GM23338 (cell line): ENCODE results near the gene GCH1. TPM values are rescaled to one million over a fixed set of nuclear protein-coding genes. Genes with fewer than 3 reads are reported as not detected.

Experiments
- ATAC-seq: fragments of 200-7000 bp; cut with Tn5 transposase; 3 replicates; pipeline ENCODE4 v1.9.1; 2020
- DNase-seq: peaks from one replicate; pipeline ENCODE4 v3.0.0-alpha.2; 2015; ENCODE audit warnings: low spot score
- H2AFZ ChIP-seq: fragments of 200-600 bp; sonication (generic); 2 replicates; pipeline ENCODE4 v1.8.0; 2016; ENCODE audit warnings: antibody characterized with exemption, mild to moderate bottlenecking, moderate library complexity
- H3F3A ChIP-seq: fragments of 200-600 bp; sonication (generic); replicated peaks from 2 replicates; pipeline ENCODE4 v1.8.0; 2017; ENCODE audit warnings: antibody characterized with exemption, mixed run types, low read depth
- H3K27ac ChIP-seq: fragments of 200-600 bp; sonication (generic); 2 replicates; pipeline ENCODE4 v1.6.1; 2016; ENCODE audit warnings: low read depth
- H3K27me3 ChIP-seq: fragments of 200-600 bp; sonication (generic); 2 replicates; pipeline ENCODE4 v1.8.0; 2016; ENCODE audit warnings: mild to moderate bottlenecking, mixed run types, moderate library complexity; ENCODE audit not compliant: insufficient read depth
- H3K36me3 ChIP-seq: fragments of 200-600 bp; sonication (generic); 2 replicates; pipeline ENCODE4 v1.8.0; 2016; ENCODE audit warnings: mild to moderate bottlenecking; ENCODE audit not compliant: insufficient read depth
- H3K4me1 ChIP-seq: fragments of 200-600 bp; sonication (generic); 2 replicates; pipeline ENCODE4 v1.8.0; 2016; ENCODE audit warnings: mild to moderate bottlenecking, moderate library complexity; ENCODE audit not compliant: insufficient read depth
- H3K4me2 ChIP-seq: fragments of 200-600 bp; sonication (generic); 2 replicates; pipeline ENCODE4 v1.7.1; 2017; ENCODE audit warnings: mixed run types
- H3K4me3 ChIP-seq: fragments of 200-600 bp; sonication (generic); 2 replicates; pipeline ENCODE4 v1.6.1; 2016; ENCODE audit warnings: mixed run types
- H3K79me2 ChIP-seq: fragments of 200-600 bp; sonication (generic); replicated peaks from 2 replicates; pipeline ENCODE4 v1.8.0; 2017; ENCODE audit warnings: mild to moderate bottlenecking; ENCODE audit not compliant: insufficient read depth
- H3K9me2 ChIP-seq: fragments of 200-600 bp; sonication (generic); 2 replicates; pipeline ENCODE4 v1.8.0; 2017; ENCODE audit not compliant: insufficient read depth
- H4K20me1 ChIP-seq: fragments of 200-600 bp; sonication (generic); replicated peaks from 2 replicates; pipeline ENCODE4 v1.8.0; 2017; ENCODE audit warnings: mild to moderate bottlenecking; ENCODE audit not compliant: insufficient read depth
- H3K27ac Mint-ChIP-seq: 2 replicates; pipeline ENCODE4 v1.8.0; 2020; ENCODE audit warnings: inconsistent platforms, mild to moderate bottlenecking, moderate library complexity, mixed read lengths
- H3K27me3 Mint-ChIP-seq: 3 replicates; pipeline ENCODE4 v1.8.0; 2022; ENCODE audit warnings: low read depth, mild to moderate bottlenecking, moderate library complexity, mixed read lengths, inconsistent platforms; ENCODE audit not compliant: insufficient read depth, poor library complexity
- H3K36me3 Mint-ChIP-seq: 3 replicates; pipeline ENCODE4 v1.8.0; 2021; ENCODE audit warnings: low read depth, mild to moderate bottlenecking, inconsistent platforms, moderate library complexity, mixed read lengths
- H3K4me1 Mint-ChIP-seq: 3 replicates; pipeline ENCODE4 v1.8.0; 2020; ENCODE audit warnings: mild to moderate bottlenecking, inconsistent platforms, mixed read lengths
- H3K4me3 Mint-ChIP-seq: 3 replicates; pipeline ENCODE4 v1.8.0; 2021; ENCODE audit warnings: moderate library complexity, mild to moderate bottlenecking, inconsistent platforms, mixed read lengths
- H3K9me3 Mint-ChIP-seq: 3 replicates; pipeline ENCODE4 v1.8.0; 2020; ENCODE audit warnings: moderate library complexity, mild to moderate bottlenecking, inconsistent platforms, mixed read lengths
- CREB1 ChIP-seq: fragments of 250-450 bp; sonication (Bioruptor Pico); IDR thresholded peaks from 2 replicates; pipeline ENCODE4 v1.5.0; 2020; ENCODE audit warnings: low read depth, mild to moderate bottlenecking, moderate library complexity
- EZH2 ChIP-seq: fragments of 200-600 bp; sonication (generic); IDR thresholded peaks from one replicate; pipeline ENCODE4 v1.8.0; 2017; ENCODE audit warnings: antibody characterized with exemption, mild to moderate bottlenecking, low read depth; ENCODE audit not compliant: unreplicated experiment
- EZH2phosphoT487 ChIP-seq: fragments of 200-600 bp; sonication (generic); IDR thresholded peaks from one replicate; pipeline ENCODE4 v1.8.1; 2018; ENCODE audit warnings: antibody characterized with exemption; ENCODE audit not compliant: unreplicated experiment
- JUNB ChIP-seq: IDR thresholded peaks from one replicate; pipeline ENCODE4 v1.6.1; 2016; ENCODE audit warnings: antibody characterized with exemption; ENCODE audit not compliant: unreplicated experiment
- NANOG ChIP-seq: IDR thresholded peaks from 2 replicates; pipeline ENCODE4 v1.6.1; 2016; ENCODE audit warnings: antibody characterized with exemption, borderline replicate concordance
- POLR2AphosphoS5 ChIP-seq: IDR thresholded peaks from 2 replicates; pipeline ENCODE4 v1.6.1; 2016; ENCODE audit warnings: antibody characterized with exemption, low read depth
- STAT1 ChIP-seq: IDR thresholded peaks from one replicate; pipeline ENCODE4 v1.6.1; 2016; ENCODE audit warnings: antibody characterized with exemption; ENCODE audit not compliant: unreplicated experiment
- ZNF114 ChIP-seq: fragments of 250-450 bp; sonication (Bioruptor Pico); IDR thresholded peaks from 2 replicates; pipeline ENCODE4 v1.5.0; 2020; ENCODE audit warnings: mild to moderate bottlenecking, moderate library complexity
- ZNF331 ChIP-seq: fragments of 250-450 bp; sonication (Bioruptor Pico); IDR thresholded peaks from 2 replicates; pipeline ENCODE4 v1.5.0; 2020; ENCODE audit warnings: low read depth, mild to moderate bottlenecking, moderate library complexity
- polyA plus RNA-seq: library from polyadenylated mRNA; unstranded; fragments of >200 nt; fragmentation: Nextera tagmentation; extraction: Ambion mirVana; gene quantifications from 2 replicates; pipeline ENCODE4 v1.2.1, GENCODE V29; 2016
- total RNA-seq: library from RNA; depleted of rRNA; stranded (reverse); fragments of >200 nt; shearing (Covaris generic); gene quantifications from 2 replicates; pipeline ENCODE4 v1.2.3, GENCODE V29; 2014
- TF ChIP-seq, protein P1 (sequence below): IDR thresholded peaks from one replicate; pipeline ENCODE4 v1.6.1; 2018; ENCODE audit warnings: antibody characterized with exemption; ENCODE audit not compliant: unreplicated experiment
- TF ChIP-seq, protein P2 (sequence below): fragments of 250-450 bp; sonication (Bioruptor Pico); IDR thresholded peaks from 2 replicates; pipeline ENCODE4 v1.5.0; 2020; ENCODE audit warnings: mild to moderate bottlenecking, moderate library complexity
- TF ChIP-seq, protein P3 (sequence below): IDR thresholded peaks from 2 replicates; pipeline ENCODE4 v1.6.1; 2016; ENCODE audit warnings: antibody characterized with exemption
- TF ChIP-seq, protein P4 (sequence below), 2 experiments: fragments of 200-600 bp in 1 of 2; sonication (generic) in 1 of 2; conservative IDR thresholded peaks; 2 replicates each; pipeline versions ENCODE4 v1.5.1 to v1.6.1; 2016 to 2017; ENCODE audit warnings: antibody characterized with exemption in 2 of 2, low read depth in 2 of 2, mild to moderate bottlenecking in 2 of 2, moderate library complexity in 1 of 2

GCH1 gene
- total and polyA plus RNA-seq, 2 experiments from 2014 or later, result 8.7 to 15.0 TPM

DNA sequence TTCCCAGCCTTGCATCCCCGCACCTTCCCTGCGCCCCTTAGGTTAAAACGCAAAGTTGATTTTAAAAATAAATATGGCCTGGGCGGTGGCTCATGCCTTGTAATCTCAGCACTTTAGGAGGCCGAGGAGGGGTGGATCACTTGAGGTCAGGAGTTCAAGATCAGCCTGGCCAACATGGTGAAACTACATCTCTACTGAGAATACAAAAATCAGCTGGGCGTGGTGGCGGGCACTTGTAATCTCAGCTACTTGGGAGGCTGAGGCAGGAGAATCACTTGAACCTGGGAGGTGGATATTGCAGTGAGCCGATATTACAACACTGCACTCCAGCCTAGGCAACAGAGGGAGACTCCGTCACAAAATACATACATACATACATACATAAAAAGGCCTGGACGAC is 96.0 kb downstream of the GCH1 start:
- Histone ChIP-seq H3K4me1 (peaks cover 18% of the 10 kb centered on the region), H3F3A (0 out of 2 replicates have a peak, but pooled peaks cover 4% of the 10 kb centered on the region), H4K20me1 (no peaks in the 10 kb centered on the region), H3K27me3 (no peaks in the 10 kb centered on the region), H2AFZ (no peak overlapping the region), H3K4me2 (no peak overlapping the region; the same call in 1 of the 2 replicates), H3K36me3 (no peaks in the 10 kb centered on the region; the same call in 1 of the 2 replicates), H3K9me2 (no peaks in the 10 kb centered on the region), H3K79me2 (no peaks in the 10 kb centered on the region), H3K4me3 (no peak overlapping the region), H3K27ac (no peak overlapping the region)
- TF ChIP-seq ZNF114, result no peak
- TF ChIP-seq, protein P1, sequence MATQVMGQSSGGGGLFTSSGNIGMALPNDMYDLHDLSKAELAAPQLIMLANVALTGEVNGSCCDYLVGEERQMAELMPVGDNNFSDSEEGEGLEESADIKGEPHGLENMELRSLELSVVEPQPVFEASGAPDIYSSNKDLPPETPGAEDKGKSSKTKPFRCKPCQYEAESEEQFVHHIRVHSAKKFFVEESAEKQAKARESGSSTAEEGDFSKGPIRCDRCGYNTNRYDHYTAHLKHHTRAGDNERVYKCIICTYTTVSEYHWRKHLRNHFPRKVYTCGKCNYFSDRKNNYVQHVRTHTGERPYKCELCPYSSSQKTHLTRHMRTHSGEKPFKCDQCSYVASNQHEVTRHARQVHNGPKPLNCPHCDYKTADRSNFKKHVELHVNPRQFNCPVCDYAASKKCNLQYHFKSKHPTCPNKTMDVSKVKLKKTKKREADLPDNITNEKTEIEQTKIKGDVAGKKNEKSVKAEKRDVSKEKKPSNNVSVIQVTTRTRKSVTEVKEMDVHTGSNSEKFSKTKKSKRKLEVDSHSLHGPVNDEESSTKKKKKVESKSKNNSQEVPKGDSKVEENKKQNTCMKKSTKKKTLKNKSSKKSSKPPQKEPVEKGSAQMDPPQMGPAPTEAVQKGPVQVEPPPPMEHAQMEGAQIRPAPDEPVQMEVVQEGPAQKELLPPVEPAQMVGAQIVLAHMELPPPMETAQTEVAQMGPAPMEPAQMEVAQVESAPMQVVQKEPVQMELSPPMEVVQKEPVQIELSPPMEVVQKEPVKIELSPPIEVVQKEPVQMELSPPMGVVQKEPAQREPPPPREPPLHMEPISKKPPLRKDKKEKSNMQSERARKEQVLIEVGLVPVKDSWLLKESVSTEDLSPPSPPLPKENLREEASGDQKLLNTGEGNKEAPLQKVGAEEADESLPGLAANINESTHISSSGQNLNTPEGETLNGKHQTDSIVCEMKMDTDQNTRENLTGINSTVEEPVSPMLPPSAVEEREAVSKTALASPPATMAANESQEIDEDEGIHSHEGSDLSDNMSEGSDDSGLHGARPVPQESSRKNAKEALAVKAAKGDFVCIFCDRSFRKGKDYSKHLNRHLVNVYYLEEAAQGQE, result no peak
- TF ChIP-seq, protein P2, sequence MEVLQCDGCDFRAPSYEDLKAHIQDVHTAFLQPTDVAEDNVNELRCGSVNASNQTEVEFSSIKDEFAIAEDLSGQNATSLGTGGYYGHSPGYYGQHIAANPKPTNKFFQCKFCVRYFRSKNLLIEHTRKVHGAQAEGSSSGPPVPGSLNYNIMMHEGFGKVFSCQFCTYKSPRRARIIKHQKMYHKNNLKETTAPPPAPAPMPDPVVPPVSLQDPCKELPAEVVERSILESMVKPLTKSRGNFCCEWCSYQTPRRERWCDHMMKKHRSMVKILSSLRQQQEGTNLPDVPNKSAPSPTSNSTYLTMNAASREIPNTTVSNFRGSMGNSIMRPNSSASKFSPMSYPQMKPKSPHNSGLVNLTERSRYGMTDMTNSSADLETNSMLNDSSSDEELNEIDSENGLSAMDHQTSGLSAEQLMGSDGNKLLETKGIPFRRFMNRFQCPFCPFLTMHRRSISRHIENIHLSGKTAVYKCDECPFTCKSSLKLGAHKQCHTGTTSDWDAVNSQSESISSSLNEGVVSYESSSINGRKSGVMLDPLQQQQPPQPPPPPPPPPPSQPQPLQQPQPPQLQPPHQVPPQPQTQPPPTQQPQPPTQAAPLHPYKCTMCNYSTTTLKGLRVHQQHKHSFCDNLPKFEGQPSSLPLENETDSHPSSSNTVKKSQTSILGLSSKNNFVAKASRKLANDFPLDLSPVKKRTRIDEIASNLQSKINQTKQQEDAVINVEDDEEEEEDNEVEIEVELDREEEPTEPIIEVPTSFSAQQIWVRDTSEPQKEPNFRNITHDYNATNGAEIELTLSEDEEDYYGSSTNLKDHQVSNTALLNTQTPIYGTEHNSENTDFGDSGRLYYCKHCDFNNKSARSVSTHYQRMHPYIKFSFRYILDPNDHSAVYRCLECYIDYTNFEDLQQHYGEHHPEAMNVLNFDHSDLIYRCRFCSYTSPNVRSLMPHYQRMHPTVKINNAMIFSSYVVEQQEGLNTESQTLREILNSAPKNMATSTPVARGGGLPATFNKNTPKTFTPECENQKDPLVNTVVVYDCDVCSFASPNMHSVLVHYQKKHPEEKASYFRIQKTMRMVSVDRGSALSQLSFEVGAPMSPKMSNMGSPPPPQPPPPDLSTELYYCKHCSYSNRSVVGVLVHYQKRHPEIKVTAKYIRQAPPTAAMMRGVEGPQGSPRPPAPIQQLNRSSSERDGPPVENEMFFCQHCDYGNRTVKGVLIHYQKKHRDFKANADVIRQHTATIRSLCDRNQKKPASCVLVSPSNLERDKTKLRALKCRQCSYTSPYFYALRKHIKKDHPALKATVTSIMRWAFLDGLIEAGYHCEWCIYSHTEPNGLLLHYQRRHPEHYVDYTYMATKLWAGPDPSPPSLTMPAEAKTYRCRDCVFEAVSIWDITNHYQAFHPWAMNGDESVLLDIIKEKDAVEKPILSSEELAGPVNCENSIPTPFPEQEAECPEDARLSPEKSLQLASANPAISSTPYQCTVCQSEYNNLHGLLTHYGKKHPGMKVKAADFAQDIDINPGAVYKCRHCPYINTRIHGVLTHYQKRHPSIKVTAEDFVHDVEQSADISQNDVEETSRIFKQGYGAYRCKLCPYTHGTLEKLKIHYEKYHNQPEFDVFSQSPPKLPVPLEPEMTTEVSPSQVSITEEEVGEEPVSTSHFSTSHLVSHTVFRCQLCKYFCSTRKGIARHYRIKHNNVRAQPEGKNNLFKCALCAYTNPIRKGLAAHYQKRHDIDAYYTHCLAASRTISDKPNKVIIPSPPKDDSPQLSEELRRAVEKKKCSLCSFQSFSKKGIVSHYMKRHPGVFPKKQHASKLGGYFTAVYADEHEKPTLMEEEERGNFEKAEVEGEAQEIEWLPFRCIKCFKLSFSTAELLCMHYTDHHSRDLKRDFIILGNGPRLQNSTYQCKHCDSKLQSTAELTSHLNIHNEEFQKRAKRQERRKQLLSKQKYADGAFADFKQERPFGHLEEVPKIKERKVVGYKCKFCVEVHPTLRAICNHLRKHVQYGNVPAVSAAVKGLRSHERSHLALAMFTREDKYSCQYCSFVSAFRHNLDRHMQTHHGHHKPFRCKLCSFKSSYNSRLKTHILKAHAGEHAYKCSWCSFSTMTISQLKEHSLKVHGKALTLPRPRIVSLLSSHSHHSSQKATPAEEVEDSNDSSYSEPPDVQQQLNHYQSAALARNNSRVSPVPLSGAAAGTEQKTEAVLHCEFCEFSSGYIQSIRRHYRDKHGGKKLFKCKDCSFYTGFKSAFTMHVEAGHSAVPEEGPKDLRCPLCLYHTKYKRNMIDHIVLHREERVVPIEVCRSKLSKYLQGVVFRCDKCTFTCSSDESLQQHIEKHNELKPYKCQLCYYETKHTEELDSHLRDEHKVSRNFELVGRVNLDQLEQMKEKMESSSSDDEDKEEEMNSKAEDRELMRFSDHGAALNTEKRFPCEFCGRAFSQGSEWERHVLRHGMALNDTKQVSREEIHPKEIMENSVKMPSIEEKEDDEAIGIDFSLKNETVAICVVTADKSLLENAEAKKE (CRISPR knock-in tag), result no peak
- TF ChIP-seq JUNB, result no peak
- TF ChIP-seq, protein P3, sequence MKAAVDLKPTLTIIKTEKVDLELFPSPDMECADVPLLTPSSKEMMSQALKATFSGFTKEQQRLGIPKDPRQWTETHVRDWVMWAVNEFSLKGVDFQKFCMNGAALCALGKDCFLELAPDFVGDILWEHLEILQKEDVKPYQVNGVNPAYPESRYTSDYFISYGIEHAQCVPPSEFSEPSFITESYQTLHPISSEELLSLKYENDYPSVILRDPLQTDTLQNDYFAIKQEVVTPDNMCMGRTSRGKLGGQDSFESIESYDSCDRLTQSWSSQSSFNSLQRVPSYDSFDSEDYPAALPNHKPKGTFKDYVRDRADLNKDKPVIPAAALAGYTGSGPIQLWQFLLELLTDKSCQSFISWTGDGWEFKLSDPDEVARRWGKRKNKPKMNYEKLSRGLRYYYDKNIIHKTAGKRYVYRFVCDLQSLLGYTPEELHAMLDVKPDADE, result no peak
- no peak for TF ChIP-seq EZH2
- TF ChIP-seq ZNF331 (CRISPR knock-in tag), result no peak
- no peak for TF ChIP-seq CREB1
- TF ChIP-seq, protein P4, sequence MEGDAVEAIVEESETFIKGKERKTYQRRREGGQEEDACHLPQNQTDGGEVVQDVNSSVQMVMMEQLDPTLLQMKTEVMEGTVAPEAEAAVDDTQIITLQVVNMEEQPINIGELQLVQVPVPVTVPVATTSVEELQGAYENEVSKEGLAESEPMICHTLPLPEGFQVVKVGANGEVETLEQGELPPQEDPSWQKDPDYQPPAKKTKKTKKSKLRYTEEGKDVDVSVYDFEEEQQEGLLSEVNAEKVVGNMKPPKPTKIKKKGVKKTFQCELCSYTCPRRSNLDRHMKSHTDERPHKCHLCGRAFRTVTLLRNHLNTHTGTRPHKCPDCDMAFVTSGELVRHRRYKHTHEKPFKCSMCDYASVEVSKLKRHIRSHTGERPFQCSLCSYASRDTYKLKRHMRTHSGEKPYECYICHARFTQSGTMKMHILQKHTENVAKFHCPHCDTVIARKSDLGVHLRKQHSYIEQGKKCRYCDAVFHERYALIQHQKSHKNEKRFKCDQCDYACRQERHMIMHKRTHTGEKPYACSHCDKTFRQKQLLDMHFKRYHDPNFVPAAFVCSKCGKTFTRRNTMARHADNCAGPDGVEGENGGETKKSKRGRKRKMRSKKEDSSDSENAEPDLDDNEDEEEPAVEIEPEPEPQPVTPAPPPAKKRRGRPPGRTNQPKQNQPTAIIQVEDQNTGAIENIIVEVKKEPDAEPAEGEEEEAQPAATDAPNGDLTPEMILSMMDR (conservative IDR thresholded peaks at IDR 0.05; ENCODE audit: low read depth in 2 of 2), result no peak
- TF ChIP-seq EZH2phosphoT487, result no peak
- no peak for TF ChIP-seq NANOG
- TF ChIP-seq STAT1, result no peak
- no peak for TF ChIP-seq POLR2AphosphoS5
- no peak for DNase-seq
- H3K4me3 Mint-ChIP-seq, result no peak overlapping the region
- H3K4me1 Mint-ChIP-seq, result peaks cover 23% of the 10 kb centered on the region
- no peaks in the 10 kb centered on the region for H3K9me3 Mint-ChIP-seq
- ATAC-seq, result no peak
- no peaks in the 10 kb centered on the region for H3K36me3 Mint-ChIP-seq
- peaks cover 8% of the 10 kb centered on the region for H3K27me3 Mint-ChIP-seq
- no peak overlapping the region for H3K27ac Mint-ChIP-seq
